SU-DHL-6 (cell line): ENCODE results near the gene BUD13.
"Not testable (repeated sequence)": the region's sequence is repeated elsewhere in the genome, so short reads cannot be mapped to it uniquely, and the experiment has no call there.

Experiments
- H2AFZ ChIP-seq: fragments of 200-600 bp; sonication (generic); 2 replicates; pipeline ENCODE4 v1.6.1; 2014; ENCODE audit warnings: low read depth, mild to moderate bottlenecking, moderate library complexity, mixed read lengths, antibody characterized with exemption, low read length; ENCODE audit not compliant: severe bottlenecking
- H3F3A ChIP-seq: fragments of 200-600 bp; shearing (Covaris generic); 2 replicates; pipeline ENCODE4 v1.6.0; 2016; ENCODE audit warnings: antibody characterized with exemption, mild to moderate bottlenecking; ENCODE audit not compliant: insufficient read depth
- H3K27ac ChIP-seq: fragments of 200-600 bp; sonication (generic); 2 replicates; pipeline ENCODE4 v1.5.1; 2016; ENCODE audit warnings: low read depth, mild to moderate bottlenecking, low read length, moderate library complexity, mixed read lengths
- H3K27me3 ChIP-seq: fragments of 200-600 bp; sonication (generic), shearing (Covaris generic); 2 replicates; pipeline ENCODE4 v1.6.0; 2014; ENCODE audit warnings: mild to moderate bottlenecking, low read length
- H3K36me3 ChIP-seq: fragments of 200-600 bp; sonication (generic); 2 replicates; pipeline ENCODE4 v1.6.1; 2014; ENCODE audit warnings: mild to moderate bottlenecking, low read length, mixed read lengths
- H3K4me2 ChIP-seq: fragments of 300-600, 200-600 bp; shearing (Covaris generic), sonication (generic); 2 replicates; pipeline ENCODE4 v1.6.0; 2014; ENCODE audit warnings: low read length, low read depth, mild to moderate bottlenecking; ENCODE audit not compliant: poor library complexity, severe bottlenecking
- H3K4me3 ChIP-seq: fragments of 200-600 bp; sonication (generic); 2 replicates; pipeline ENCODE4 v1.5.1; 2014; ENCODE audit warnings: antibody characterized with exemption, low read length, mild to moderate bottlenecking, mixed read lengths; ENCODE audit not compliant: insufficient read depth, poor library complexity, severe bottlenecking
- H3K79me2 ChIP-seq: fragments of 200-600 bp; sonication (generic); 2 replicates; pipeline ENCODE4 v1.6.1; 2014; ENCODE audit warnings: mild to moderate bottlenecking, low read length, moderate library complexity; ENCODE audit not compliant: insufficient read depth
- H3K9ac ChIP-seq: fragments of 200-600 bp; sonication (generic); 2 replicates; pipeline ENCODE4 v1.7.0; 2014; ENCODE audit warnings: mild to moderate bottlenecking, low read length
- H3K9me2 ChIP-seq: fragments of 200-600 bp; sonication (generic); replicated peaks from 2 replicates; pipeline ENCODE4 v1.6.1; 2014; ENCODE audit warnings: low read length; ENCODE audit not compliant: insufficient read depth
- H3K9me3 ChIP-seq: fragments of 200-600 bp; sonication (generic); 2 replicates; pipeline ENCODE4 v1.6.1; 2014; ENCODE audit warnings: low read length, mixed read lengths; ENCODE audit not compliant: insufficient read depth
- H4K20me1 ChIP-seq: fragments of 200-600 bp; sonication (generic); 2 replicates; pipeline ENCODE4 v1.6.1; 2014; ENCODE audit warnings: low read depth, mild to moderate bottlenecking, antibody characterized with exemption, low read length, moderate library complexity, mixed read lengths
- CTCF ChIP-seq: fragments of 200-600 bp; sonication (generic); IDR thresholded peaks from one replicate; pipeline ENCODE4 v1.5.1; 2017; ENCODE audit warnings: antibody characterized with exemption, mild to moderate bottlenecking, low read length, moderate library complexity; ENCODE audit not compliant: insufficient read depth, poor library complexity, severe bottlenecking
- EZH2phosphoT487 ChIP-seq: fragments of 200-600 bp; sonication (generic), shearing (Covaris generic); conservative IDR thresholded peaks from 2 replicates; pipeline ENCODE4 v1.6.1; 2018; ENCODE audit warnings: mild to moderate bottlenecking, antibody characterized with exemption, low read length, moderate library complexity, mixed read lengths

Gene BUD13

DNA sequence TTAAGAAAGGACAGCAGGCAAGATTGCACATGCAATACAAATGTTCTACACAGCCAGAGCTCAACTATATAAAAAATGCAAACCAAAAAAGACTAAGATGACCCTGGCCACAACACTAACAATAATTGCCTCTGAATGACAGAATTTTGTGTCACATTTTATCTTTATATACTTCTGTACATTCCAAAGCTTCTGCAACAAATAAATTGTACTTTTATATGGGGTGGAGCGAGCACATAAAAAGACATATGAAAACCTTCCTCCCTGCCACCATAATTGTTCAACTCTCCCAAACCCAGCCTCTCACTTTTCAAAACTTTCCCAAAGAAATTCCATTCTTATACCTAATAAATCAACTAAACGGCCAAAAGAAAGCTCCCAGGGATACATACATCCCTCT, 10.7 kb downstream of the BUD13 start:
- Histone ChIP-seq H3K36me3 (peaks cover 56% of the 10 kb centered on the region), H2AFZ (no peak overlapping the region), H3F3A (no peaks in the 10 kb centered on the region), H3K27me3 (no peaks in the 10 kb centered on the region), H3K4me2 (no peak overlapping the region), H3K9me3 (no peaks in the 10 kb centered on the region), H3K27ac (no peak overlapping the region), H3K79me2 (0 out of 2 replicates have a peak, but pooled peaks cover 10% of the 10 kb centered on the region), H4K20me1 (no peaks in the 10 kb centered on the region), H3K9ac (no peak overlapping the region), H3K4me3 (no peak overlapping the region), H3K9me2 (no peaks in the 10 kb centered on the region)
- TF ChIP-seq EZH2phosphoT487 (no peak), CTCF (no peak)

DNA sequence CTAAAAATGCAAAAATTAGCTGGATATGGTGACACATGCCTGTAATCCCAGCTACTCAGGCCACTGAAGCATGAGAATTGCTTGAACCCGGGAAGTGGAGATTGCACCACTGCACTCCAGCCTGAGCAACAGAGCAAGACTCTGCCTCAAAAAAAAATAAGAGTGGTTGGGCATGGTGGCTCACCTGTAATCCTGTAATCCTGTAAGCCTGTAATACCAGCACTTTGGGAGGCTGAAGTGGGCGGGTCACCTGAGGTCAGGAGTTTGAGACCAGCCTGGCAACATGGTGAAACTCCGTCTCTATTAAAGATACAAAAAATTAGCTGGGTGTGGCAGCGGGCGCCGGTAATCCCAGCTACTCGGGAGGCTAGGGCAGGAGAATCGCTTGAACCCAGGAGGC, 16.7 kb downstream of the BUD13 start:
- H3K9ac ChIP-seq, H3F3A ChIP-seq, H3K4me3 ChIP-seq, H4K20me1 ChIP-seq, H3K27me3 ChIP-seq, H3K9me2 ChIP-seq, H3K9me3 ChIP-seq, H3K27ac ChIP-seq, H3K4me2 ChIP-seq, H3K79me2 ChIP-seq, H2AFZ ChIP-seq: not testable (repeated sequence)
- H3K36me3 ChIP-seq, result peaks cover 55% of the 10 kb centered on the region

- Histone ChIP-seq H3K4me3 (no peak overlapping the region), H3K27ac (no peak overlapping the region), H3K9me2 (no peaks in the 10 kb centered on the region), H3K79me2 (peaks cover 5% of the 10 kb centered on the region; the same call in 1 of the 2 replicates), H3K27me3 (no peaks in the 10 kb centered on the region), H3F3A (no peaks in the 10 kb centered on the region), H3K9me3 (no peaks in the 10 kb centered on the region), H3K4me2 (no peak overlapping the region), H4K20me1 (no peaks in the 10 kb centered on the region; the same call in 1 of the 2 replicates), H3K9ac (no peak overlapping the region), H2AFZ (no peak overlapping the region), H3K36me3 (peaks cover 32% of the 10 kb centered on the region; the same call in 1 of the 2 replicates)
- no peak for TF ChIP-seq CTCF
- no peak for TF ChIP-seq EZH2phosphoT487
Observed at GRCh38 chr11:116750070-116750718, 22.6 kb downstream of the BUD13 start.

DNA sequence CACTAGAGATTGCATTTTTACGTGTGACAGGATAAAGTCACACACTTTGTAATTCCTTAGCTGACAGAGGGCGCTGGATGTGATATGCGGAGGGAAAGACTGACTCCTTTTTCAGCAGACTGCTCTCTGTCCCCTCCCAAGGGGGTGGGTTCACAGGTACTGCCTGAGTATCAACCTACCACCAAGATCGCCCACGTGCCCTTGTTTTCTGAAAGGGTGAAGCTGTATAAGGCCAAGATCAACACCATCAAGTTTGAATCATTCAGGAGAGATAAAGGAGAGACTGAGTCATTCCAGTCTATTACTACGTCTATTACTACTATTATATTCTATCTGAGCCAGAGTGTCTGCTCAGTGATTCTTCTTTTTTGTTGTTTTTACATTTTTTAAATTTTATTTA, 30.7 kb downstream of the BUD13 start:
- Histone ChIP-seq H2AFZ (no peak overlapping the region), H3K36me3 (no peaks in the 10 kb centered on the region; the same call in 1 of the 2 replicates), H3K9me3 (no peaks in the 10 kb centered on the region), H3K27me3 (no peaks in the 10 kb centered on the region), H3K4me3 (no peak overlapping the region), H3K9ac (no peak overlapping the region), H4K20me1 (no peaks in the 10 kb centered on the region), H3K79me2 (no peaks in the 10 kb centered on the region), H3K4me2 (no peak overlapping the region), H3K9me2 (no peaks in the 10 kb centered on the region), H3K27ac (no peak overlapping the region), H3F3A (no peaks in the 10 kb centered on the region; the same call in 1 of the 2 replicates)
- TF ChIP-seq CTCF (no peak), EZH2phosphoT487 (no peak)
